PFSK-1 (cell line): Measurements from ENCODE around the gene VAV2.

Experiments
- FOXP2 ChIP-seq: optimal IDR thresholded peaks from 2 replicates; pipeline ENCODE3; 2011; ENCODE audit warnings: borderline replicate concordance, control low read depth, inconsistent platforms; ENCODE audit not compliant: insufficient read depth; ENCODE audit errors: extremely low read length, extremely low read depth
- POLR2AphosphoS5 ChIP-seq: IDR thresholded peaks from 2 replicates; pipeline ENCODE4 v1.6.1; 2012; ENCODE audit warnings: low read depth, mild to moderate bottlenecking, control low read depth, low read length, moderate library complexity
- REST ChIP-seq, 2 experiments: IDR thresholded peaks; 2 replicates each; pipeline versions ENCODE4 v1.6.1 to v1.8.0; 2011 to 2012; ENCODE audit warnings: low read depth in 2 of 2, low read length in 2 of 2, control low read depth in 1 of 2, inconsistent platforms in 1 of 2, mild to moderate bottlenecking in 1 of 2, moderate library complexity in 1 of 2; ENCODE audit not compliant: insufficient read depth in 1 of 2
- SIN3A ChIP-seq: IDR thresholded peaks from 2 replicates; pipeline ENCODE4 v1.6.1; 2012; ENCODE audit warnings: mild to moderate bottlenecking, low read length, moderate library complexity, borderline replicate concordance; ENCODE audit not compliant: insufficient read depth
- TAF1 ChIP-seq: IDR thresholded peaks from 2 replicates; pipeline ENCODE4 v1.6.1; 2012; ENCODE audit warnings: low read length, control low read depth, borderline replicate concordance; ENCODE audit not compliant: insufficient read depth

Gene VAV2

GRCh38 chr9:133948561-133949485 is 43.3 kb downstream of the VAV2 start:
- TF ChIP-seq TAF1, result no peak
- TF ChIP-seq REST (IDR thresholded peaks at IDR 0.05; ENCODE audit: insufficient read depth in 1 of 2, low read depth in 2 of 2, low read length in 2 of 2), result no peak
- no peak for TF ChIP-seq POLR2AphosphoS5
- no peak for TF ChIP-seq FOXP2
- no peak for TF ChIP-seq SIN3A

GRCh38 chr9:133948131-133948530 is 44.0 kb downstream of the VAV2 start:
- TF ChIP-seq SIN3A (no peak), POLR2AphosphoS5 (no peak), REST (IDR thresholded peaks at IDR 0.05; ENCODE audit: insufficient read depth in 1 of 2, low read depth in 2 of 2, low read length in 2 of 2) (no peak), FOXP2 (no peak), TAF1 (no peak)

GRCh38 chr9:133946840-133947486 is 45.2 kb downstream of the VAV2 start:
- no peak for TF ChIP-seq POLR2AphosphoS5
- TF ChIP-seq TAF1, result no peak
- TF ChIP-seq REST (IDR thresholded peaks at IDR 0.05; ENCODE audit: insufficient read depth in 1 of 2, low read depth in 2 of 2, low read length in 2 of 2), result no peak
- TF ChIP-seq FOXP2, result no peak
- TF ChIP-seq SIN3A, result no peak

- TF ChIP-seq FOXP2 (no peak), TAF1 (no peak), POLR2AphosphoS5 (no peak), REST (IDR thresholded peaks at IDR 0.05; ENCODE audit: insufficient read depth in 1 of 2, low read depth in 2 of 2, low read length in 2 of 2) (no peak), SIN3A (no peak)
Measured at GRCh38 chr9:133945977-133946753, 46.0 kb downstream of the VAV2 start.
